GM13977 (cell line): ENCODE measurements around the gene ERF.
A peak's percentile ranks its signal among the peaks of the same experiment; 100 is the strongest.

Experiments
- DNase-seq: peaks from one replicate; pipeline ENCODE4 v3.0.0; 2012; ENCODE audit warnings: low spot score
- in situ Hi-C: fragments of 300-500 bp; cut with MboI; formaldehyde crosslinking; loops from one replicate; pipeline ENCODE4 v1.12.0; 2022; ENCODE audit warnings: low sequenced_read_pairs, low pct_unique_long_range_greater_than_20kb, mixed read lengths, inconsistent platforms; ENCODE audit not compliant: unreplicated experiment
- TF ChIP-seq, protein P1 (sequence below): IDR thresholded peaks from 2 replicates; pipeline ENCODE4 v1.5.1; 2012; ENCODE audit warnings: mild to moderate bottlenecking, control low read depth; ENCODE audit not compliant: insufficient read depth; ENCODE audit errors: extremely low read depth, missing control alignments

Gene ERF

GRCh38 chr19:42284066-42284501, 29.2 kb upstream of the ERF start:
- TF ChIP-seq, protein P1, sequence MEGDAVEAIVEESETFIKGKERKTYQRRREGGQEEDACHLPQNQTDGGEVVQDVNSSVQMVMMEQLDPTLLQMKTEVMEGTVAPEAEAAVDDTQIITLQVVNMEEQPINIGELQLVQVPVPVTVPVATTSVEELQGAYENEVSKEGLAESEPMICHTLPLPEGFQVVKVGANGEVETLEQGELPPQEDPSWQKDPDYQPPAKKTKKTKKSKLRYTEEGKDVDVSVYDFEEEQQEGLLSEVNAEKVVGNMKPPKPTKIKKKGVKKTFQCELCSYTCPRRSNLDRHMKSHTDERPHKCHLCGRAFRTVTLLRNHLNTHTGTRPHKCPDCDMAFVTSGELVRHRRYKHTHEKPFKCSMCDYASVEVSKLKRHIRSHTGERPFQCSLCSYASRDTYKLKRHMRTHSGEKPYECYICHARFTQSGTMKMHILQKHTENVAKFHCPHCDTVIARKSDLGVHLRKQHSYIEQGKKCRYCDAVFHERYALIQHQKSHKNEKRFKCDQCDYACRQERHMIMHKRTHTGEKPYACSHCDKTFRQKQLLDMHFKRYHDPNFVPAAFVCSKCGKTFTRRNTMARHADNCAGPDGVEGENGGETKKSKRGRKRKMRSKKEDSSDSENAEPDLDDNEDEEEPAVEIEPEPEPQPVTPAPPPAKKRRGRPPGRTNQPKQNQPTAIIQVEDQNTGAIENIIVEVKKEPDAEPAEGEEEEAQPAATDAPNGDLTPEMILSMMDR: no peak
- in situ Hi-C loops: loop anchor here (25.0 kb wide), 1 partner anchor 172 kb away; no protein-coding TSS in a partner anchor
- peak; percentile 97 for DNase-seq

DNA sequence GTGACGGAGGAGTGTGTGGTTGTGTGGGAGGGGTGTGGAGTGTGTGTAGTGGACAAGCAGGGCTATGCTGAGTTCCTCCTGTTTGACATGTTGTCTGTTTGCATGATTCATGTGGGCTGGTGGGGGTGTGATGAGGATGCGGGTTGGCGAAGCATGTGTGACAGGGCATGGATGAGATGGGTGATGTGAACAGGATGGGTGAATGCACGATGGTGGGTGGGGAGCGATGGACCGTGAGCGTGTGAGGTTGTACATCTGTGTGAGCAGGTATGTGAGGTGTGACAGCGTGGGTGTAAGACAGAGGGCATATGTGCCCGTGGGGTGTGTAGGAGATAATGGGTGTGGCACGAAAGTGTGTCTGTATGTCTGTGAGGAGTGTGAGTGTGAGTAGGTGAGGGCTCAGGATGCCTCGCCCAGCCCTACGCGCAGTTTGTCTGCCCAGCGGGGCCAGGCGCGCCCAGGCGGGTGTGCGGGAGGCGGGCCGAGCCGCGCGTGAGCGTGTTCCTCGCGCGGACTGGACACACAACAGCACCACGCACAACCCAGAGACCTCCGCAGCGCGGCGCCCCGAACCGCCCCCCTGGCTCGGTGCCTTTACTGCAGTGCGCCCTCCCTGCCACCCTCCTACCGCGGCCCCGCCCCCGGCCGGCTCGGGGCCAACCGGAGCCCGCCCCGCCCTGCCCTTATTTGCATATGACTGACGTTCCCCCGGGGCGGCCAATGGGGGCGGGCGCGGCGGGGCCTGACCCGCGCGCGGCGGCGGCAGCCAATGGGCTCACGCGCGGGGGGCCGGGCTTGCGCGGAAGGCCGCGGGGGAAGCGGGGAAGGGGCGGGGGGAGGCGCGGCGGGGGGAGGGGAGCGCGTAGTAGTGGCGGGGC, 28.5 kb upstream of the ERF start:
- TF ChIP-seq, protein P1: no peak
- in situ Hi-C loops: loop anchor here (25.0 kb wide), 1 partner anchor 171 kb away; no protein-coding TSS in a partner anchor
- peak; percentile 99 for DNase-seq

DNA sequence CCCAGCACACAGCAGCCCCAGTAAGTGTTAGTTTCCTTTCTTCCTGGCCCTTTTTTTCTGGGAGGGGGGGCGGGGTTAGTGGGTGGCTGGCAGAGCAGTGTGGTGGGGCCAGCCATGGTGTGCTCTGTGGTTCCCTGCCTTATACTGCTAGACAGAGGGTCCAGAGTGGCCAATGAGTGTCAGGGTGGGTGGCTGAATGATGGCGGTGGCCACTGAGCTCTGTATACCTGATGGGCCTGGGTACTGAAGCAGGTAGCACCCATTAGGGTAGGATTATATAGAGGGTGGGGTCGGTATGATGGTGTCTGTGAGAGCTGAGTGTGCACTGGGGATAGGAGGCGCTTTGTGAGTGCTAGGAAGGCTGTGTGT, 27.9 kb upstream of the ERF start:
- in situ Hi-C loops: loop anchor here (25.0 kb wide), 1 partner anchor 171 kb away; no protein-coding TSS in a partner anchor
- TF ChIP-seq, protein P1: no peak
- DNase-seq: no peak

GRCh38 chr19:42281827-42282762, 27.2 kb upstream of the ERF start:
- TF ChIP-seq, protein P1: no peak
- DNase-seq: no peak
- in situ Hi-C loops: loop anchor here (25.0 kb wide), 1 partner anchor 170 kb away; no protein-coding TSS in a partner anchor

DNA sequence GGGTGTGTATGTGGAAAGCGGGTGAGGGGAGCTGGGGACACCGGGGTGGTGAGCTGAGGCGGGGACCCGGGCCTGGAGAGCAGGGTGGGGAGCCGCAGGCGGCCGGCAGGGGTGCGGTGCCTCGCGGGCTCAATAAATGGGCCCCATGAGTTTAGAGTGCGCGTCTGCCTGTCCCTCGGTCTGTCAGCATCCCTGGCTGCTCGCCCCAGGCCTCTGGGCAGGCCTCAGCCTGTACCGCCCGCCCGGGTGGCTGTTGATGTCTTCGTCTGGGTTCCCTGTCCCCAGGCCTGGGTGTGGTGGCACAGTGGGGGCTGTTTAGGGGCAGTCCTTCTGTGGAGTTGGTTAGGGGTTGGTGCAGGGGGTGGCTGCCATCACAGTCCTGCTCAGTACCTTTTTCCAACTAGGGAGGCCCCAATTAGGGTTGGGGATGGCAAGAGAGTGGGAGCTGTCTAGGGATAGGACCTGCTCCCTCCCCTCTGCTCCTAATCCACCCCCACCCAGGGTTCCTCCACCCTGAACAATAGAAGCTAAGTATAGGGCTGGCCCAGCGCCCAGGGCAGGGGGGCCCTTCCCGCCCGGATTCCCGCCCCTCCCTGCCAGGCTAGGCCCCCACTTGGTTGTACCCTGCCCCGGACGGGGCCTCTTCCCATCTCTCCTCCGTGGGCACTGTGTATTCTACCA, 26.4 kb upstream of the ERF start:
- peak; percentile 63 for DNase-seq
- TF ChIP-seq, protein P1: no peak
- in situ Hi-C loops: loop anchor here (25.0 kb wide), 1 partner anchor 169 kb away; no protein-coding TSS in a partner anchor

GRCh38 chr19:42280815-42281145, 25.9 kb upstream of the ERF start:
- no peak for DNase-seq
- in situ Hi-C loops: loop anchor here (25.0 kb wide), 1 partner anchor 168 kb away; no protein-coding TSS in a partner anchor
- TF ChIP-seq, protein P1: no peak
